Caco-2 (cell line): ENCODE results near the gene AMPD3. TPM values are rescaled to one million over a fixed set of nuclear protein-coding genes. Genes with fewer than 3 reads are reported as not detected.

Source experiments
- BruUV-seq: library from RNA; stranded (reverse); fragments of 400-500 nt; replicated peaks from 2 replicates; lab custom pipeline; 2021; lab: Mats Ljungman, UMichigan
- CTCF ChIA-PET: fragments of 300-600 bp; sonication (Branson Sonifier 250); formaldehyde crosslinking; loops from one replicate; lab custom pipeline; 2022; ENCODE audit warnings: antibody characterized with exemption; lab: Charles Lee
- POLR2A ChIA-PET: fragments of 300-600 bp; sonication (Branson Sonifier 250); formaldehyde crosslinking; loops from one replicate; lab custom pipeline; 2022; ENCODE audit warnings: antibody characterized with exemption; lab: Charles Lee
- DNase-seq, 2 experiments: peaks; one replicate each; pipeline versions ENCODE4 v3.0.0 to v3.0.0-alpha.2; 2020 to 2022
- H3K27me3 ChIP-seq: replicated peaks from 2 replicates; pipeline ENCODE4 v1.6.0; 2011; ENCODE audit warnings: low read length; ENCODE audit not compliant: control insufficient read depth, insufficient read depth
- H3K36me3 ChIP-seq: 2 replicates; pipeline ENCODE4 v1.5.1; 2011; ENCODE audit warnings: low read length; ENCODE audit not compliant: control insufficient read depth, insufficient read depth
- H3K4me1 ChIP-seq: fragments of 250-450 bp; sonication (Bioruptor Pico); 2 replicates; pipeline ENCODE4 v1.5.1; 2020; ENCODE audit warnings: mild to moderate bottlenecking
- H3K4me3 ChIP-seq: 2 replicates; pipeline ENCODE4 v1.5.1; 2011; ENCODE audit warnings: low read depth, mild to moderate bottlenecking, control low read depth, low read length
- H3K9me3 ChIP-seq: fragments of 250-450 bp; sonication (Bioruptor Pico); 2 replicates; pipeline ENCODE4 v1.5.1; 2020; ENCODE audit warnings: mild to moderate bottlenecking, moderate library complexity
- H3K27ac Mint-ChIP-seq: one replicate; pipeline ENCODE4 v1.8.0; 2022; ENCODE audit warnings: mixed read lengths; ENCODE audit not compliant: unreplicated experiment
- H3K27me3 Mint-ChIP-seq: one replicate; pipeline ENCODE4 v1.8.0; 2022; ENCODE audit warnings: mixed read lengths; ENCODE audit not compliant: insufficient read depth, unreplicated experiment
- H3K36me3 Mint-ChIP-seq: one replicate; pipeline ENCODE4 v1.8.0; 2022; ENCODE audit warnings: mild to moderate bottlenecking, mixed read lengths; ENCODE audit not compliant: insufficient read depth, unreplicated experiment
- H3K4me1 Mint-ChIP-seq: one replicate; pipeline ENCODE4 v1.8.0; 2022; ENCODE audit warnings: low read depth, mixed read lengths; ENCODE audit not compliant: unreplicated experiment
- H3K4me3 Mint-ChIP-seq: one replicate; pipeline ENCODE4 v1.8.0; 2022; ENCODE audit warnings: mild to moderate bottlenecking, moderate library complexity, mixed read lengths; ENCODE audit not compliant: unreplicated experiment
- H3K9me3 Mint-ChIP-seq: one replicate; pipeline ENCODE4 v1.8.0; 2022; ENCODE audit warnings: mixed read lengths; ENCODE audit not compliant: unreplicated experiment
- intact Hi-C: fragments of 100-400 bp; cut with micrococcal nuclease; formaldehyde crosslinking; loops from one replicate; pipeline ENCODE4 v1.10.0; 2022; ENCODE audit not compliant: unreplicated experiment
- total RNA-seq: library from RNA; stranded (reverse); gene quantifications from 2 replicates; pipeline ENCODE4 v1.2.3, GENCODE V29; 2022
- TF ChIP-seq, protein P1 (sequence below), 2 experiments: fragments of 200-600 bp in 1 of 2; IDR thresholded peaks; 1 replicate in 1 of 2; 2 replicates in 1 of 2; pipeline versions ENCODE4 v1.5.1 to v1.8.0; 2011 to 2022; ENCODE audit warnings: antibody characterized with exemption in 1 of 2, control low read depth in 1 of 2, inconsistent platforms in 1 of 2, low read depth in 1 of 2, low read length in 1 of 2, mild to moderate bottlenecking in 1 of 2, moderate library complexity in 1 of 2; ENCODE audit not compliant: insufficient read depth in 1 of 2, severe bottlenecking in 1 of 2, unreplicated experiment in 1 of 2

The AMPD3 gene
- total RNA-seq, 1 experiment from 2014 or later: 13.4 TPM

DNA sequence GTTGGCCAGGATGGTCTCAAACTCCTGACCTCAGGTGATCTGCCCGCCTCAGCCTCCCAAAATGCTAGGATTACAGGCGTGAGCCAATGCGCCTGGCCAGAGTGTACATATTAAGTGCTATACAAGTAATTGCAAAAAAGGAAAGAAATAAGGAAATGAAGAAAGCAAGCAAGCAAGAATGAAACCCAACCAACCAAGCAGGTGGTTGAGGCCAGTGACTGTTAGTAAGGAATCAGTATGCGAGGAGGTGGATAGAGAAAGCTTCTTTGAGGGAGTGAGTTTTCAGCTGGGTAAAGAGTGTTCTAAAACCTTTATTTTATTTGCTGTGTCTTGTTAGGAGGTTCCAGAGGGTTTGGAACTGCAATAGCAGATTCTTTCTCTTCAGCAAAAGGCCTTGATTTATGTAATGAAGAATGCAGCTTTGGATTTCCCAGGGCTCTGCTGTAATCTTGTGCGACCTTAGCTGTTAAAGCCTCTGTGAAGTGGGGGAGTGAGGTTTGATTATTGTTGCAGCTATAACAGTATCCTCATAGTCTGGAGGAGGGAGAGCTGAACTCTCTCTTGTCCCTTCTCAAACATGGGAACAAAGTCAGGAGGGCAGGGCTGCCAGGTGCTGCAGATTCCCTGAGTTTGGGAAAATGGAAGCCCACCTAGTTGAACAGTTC, 5.7 kb downstream of the AMPD3 start:
- H3K4me1 ChIP-seq: peaks cover 12% of the 10 kb centered on the region
- H3K9me3 ChIP-seq: no peaks in the 10 kb centered on the region
- H3K27me3 Mint-ChIP-seq: no peaks in the 10 kb centered on the region
- no peaks in the 10 kb centered on the region for H3K27me3 ChIP-seq
- H3K4me3 ChIP-seq: no peak overlapping the region
- no TSS peak for BruUV-seq
- no peak for DNase-seq
- intact Hi-C loops: no loop called here
- POLR2A ChIA-PET: no interaction called here
- peaks cover 8% of the 10 kb centered on the region for H3K4me1 Mint-ChIP-seq
- TF ChIP-seq, protein P1, sequence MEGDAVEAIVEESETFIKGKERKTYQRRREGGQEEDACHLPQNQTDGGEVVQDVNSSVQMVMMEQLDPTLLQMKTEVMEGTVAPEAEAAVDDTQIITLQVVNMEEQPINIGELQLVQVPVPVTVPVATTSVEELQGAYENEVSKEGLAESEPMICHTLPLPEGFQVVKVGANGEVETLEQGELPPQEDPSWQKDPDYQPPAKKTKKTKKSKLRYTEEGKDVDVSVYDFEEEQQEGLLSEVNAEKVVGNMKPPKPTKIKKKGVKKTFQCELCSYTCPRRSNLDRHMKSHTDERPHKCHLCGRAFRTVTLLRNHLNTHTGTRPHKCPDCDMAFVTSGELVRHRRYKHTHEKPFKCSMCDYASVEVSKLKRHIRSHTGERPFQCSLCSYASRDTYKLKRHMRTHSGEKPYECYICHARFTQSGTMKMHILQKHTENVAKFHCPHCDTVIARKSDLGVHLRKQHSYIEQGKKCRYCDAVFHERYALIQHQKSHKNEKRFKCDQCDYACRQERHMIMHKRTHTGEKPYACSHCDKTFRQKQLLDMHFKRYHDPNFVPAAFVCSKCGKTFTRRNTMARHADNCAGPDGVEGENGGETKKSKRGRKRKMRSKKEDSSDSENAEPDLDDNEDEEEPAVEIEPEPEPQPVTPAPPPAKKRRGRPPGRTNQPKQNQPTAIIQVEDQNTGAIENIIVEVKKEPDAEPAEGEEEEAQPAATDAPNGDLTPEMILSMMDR (IDR thresholded peaks at IDR 0.05; ENCODE audit: insufficient read depth in 1 of 2, low read depth in 1 of 2, low read length in 1 of 2, severe bottlenecking in 1 of 2, unreplicated experiment in 1 of 2): no peak
- no peaks in the 10 kb centered on the region for H3K9me3 Mint-ChIP-seq
- no peak overlapping the region for H3K4me3 Mint-ChIP-seq
- no peaks in the 10 kb centered on the region; the same call in 1 of the 2 replicates for H3K36me3 ChIP-seq
- H3K36me3 Mint-ChIP-seq: no peaks in the 10 kb centered on the region
- no peak overlapping the region for H3K27ac Mint-ChIP-seq
- CTCF ChIA-PET: no interaction called here

DNA sequence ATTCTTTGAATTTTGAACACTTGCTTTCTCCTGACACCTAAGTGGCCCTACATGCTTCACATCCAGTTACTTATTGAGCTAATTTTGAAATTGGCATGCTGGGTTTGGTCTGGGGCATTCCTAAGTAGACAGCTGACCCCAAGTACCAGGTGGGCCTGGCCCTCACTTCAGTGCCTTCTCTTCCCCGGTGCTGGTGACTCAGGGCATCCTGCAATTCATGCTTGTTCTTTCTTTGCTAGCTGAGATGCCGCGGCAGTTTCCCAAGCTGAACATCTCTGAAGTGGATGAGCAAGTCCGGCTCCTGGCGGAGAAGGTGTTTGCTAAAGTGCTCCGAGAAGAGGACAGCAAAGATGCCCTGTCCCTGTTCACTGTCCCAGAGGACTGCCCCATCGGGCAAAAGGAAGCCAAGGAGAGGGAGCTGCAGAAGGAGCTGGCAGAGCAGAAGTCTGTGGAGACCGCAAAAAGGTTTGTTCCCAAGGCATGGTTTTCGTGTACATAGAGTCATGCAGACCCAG, 6.3 kb downstream of the AMPD3 start:
- BruUV-seq: no TSS peak
- no peak overlapping the region for H3K4me3 Mint-ChIP-seq
- no peaks in the 10 kb centered on the region for H3K9me3 Mint-ChIP-seq
- H3K27ac Mint-ChIP-seq: no peak overlapping the region
- H3K4me1 ChIP-seq: peaks cover 10% of the 10 kb centered on the region
- no peak for DNase-seq
- H3K36me3 Mint-ChIP-seq: no peaks in the 10 kb centered on the region
- ChIA-PET CTCF (no interaction called here), POLR2A (no interaction called here)
- no peaks in the 10 kb centered on the region for H3K27me3 Mint-ChIP-seq
- TF ChIP-seq, protein P1 (IDR thresholded peaks at IDR 0.05; ENCODE audit: insufficient read depth in 1 of 2, low read depth in 1 of 2, low read length in 1 of 2, severe bottlenecking in 1 of 2, unreplicated experiment in 1 of 2): no peak
- H3K9me3 ChIP-seq: no peaks in the 10 kb centered on the region
- intact Hi-C loops: no loop called here
- no peaks in the 10 kb centered on the region for H3K27me3 ChIP-seq
- no peaks in the 10 kb centered on the region; the same call in 1 of the 2 replicates for H3K36me3 ChIP-seq
- no peak overlapping the region for H3K4me3 ChIP-seq
- peaks cover 7% of the 10 kb centered on the region for H3K4me1 Mint-ChIP-seq

DNA sequence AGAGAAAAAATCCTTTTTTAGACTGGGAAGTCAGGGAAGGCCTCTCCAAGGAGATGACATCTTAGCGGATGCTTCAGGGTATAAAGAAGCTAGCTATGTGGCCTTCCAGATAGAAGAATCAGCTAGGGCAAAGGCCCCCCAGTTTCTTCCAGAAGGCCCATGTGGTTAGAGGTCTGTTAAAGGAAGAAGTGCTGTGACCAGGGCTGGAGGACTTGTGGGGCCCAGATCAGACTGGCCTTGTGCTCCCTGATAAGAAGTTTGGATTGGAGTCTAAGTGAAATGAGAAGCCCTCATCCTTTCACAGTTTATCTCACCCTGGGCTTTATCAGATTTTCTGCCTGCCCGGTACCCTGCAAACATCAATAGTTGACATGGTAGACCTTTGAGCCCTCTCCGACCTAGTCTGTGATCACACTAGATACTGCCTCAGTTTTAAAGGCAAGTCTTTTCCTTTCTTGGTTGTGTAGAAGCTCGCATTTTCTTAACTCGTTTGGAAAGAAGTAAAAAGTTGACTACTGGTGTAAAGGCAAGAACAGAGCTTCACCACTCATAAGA, 7.8 kb downstream of the AMPD3 start:
- Mint-ChIP-seq H3K27me3 (no peaks in the 10 kb centered on the region), H3K36me3 (peaks cover 6% of the 10 kb centered on the region), H3K4me1 (peaks cover 17% of the 10 kb centered on the region), H3K4me3 (no peak overlapping the region), H3K9me3 (peaks cover 10% of the 10 kb centered on the region), H3K27ac (no peak overlapping the region)
- no TSS peak for BruUV-seq
- ChIA-PET POLR2A (no interaction called here), CTCF (no interaction called here)
- DNase-seq: no peak
- Histone ChIP-seq H3K4me3 (no peak overlapping the region), H3K36me3 (no peaks in the 10 kb centered on the region; the same call in 1 of the 2 replicates), H3K27me3 (no peaks in the 10 kb centered on the region), H3K4me1 (peaks cover 19% of the 10 kb centered on the region), H3K9me3 (no peaks in the 10 kb centered on the region; the same call in 1 of the 2 replicates)
- intact Hi-C loops: no loop called here
- TF ChIP-seq, protein P1 (IDR thresholded peaks at IDR 0.05; ENCODE audit: insufficient read depth in 1 of 2, low read depth in 1 of 2, low read length in 1 of 2, severe bottlenecking in 1 of 2, unreplicated experiment in 1 of 2): no peak
